MCF 10A (cell line): ENCODE results near the gene C1QL1. TPM values are rescaled to one million over a fixed set of nuclear protein-coding genes. Genes with fewer than 3 reads are reported as not detected.

Experiments
- BruUV-seq: library from RNA; stranded (reverse); fragments of 400-500 nt; replicated peaks from 2 replicates; lab custom pipeline; 2021; lab: Mats Ljungman, UMichigan
- CTCF ChIA-PET: fragments of 300-600 bp; sonication (Branson Sonifier 250); formaldehyde crosslinking; extraction: SDS; loops from one replicate; lab custom pipeline; 2021; ENCODE audit warnings: antibody characterized with exemption, inconsistent platforms; lab: Yijun Ruan, JAX
- POLR2A ChIA-PET: fragments of 300-600, 350-650 bp; sonication (Branson Sonifier 250); formaldehyde crosslinking; extraction: SDS; loops from one replicate; lab custom pipeline; 2020; ENCODE audit warnings: antibody characterized with exemption, inconsistent platforms; lab: Yijun Ruan, JAX
- DNase-seq: peaks from one replicate; pipeline ENCODE4 v3.0.0-alpha.2; 2018; ENCODE audit not compliant: unreplicated experiment
- H3K27ac Mint-ChIP-seq: one replicate; pipeline ENCODE4 v1.8.0; 2022; ENCODE audit warnings: mild to moderate bottlenecking, low read depth, mixed read lengths; ENCODE audit not compliant: unreplicated experiment
- H3K27me3 Mint-ChIP-seq: one replicate; pipeline ENCODE4 v1.8.0; 2022; ENCODE audit warnings: mixed read lengths; ENCODE audit not compliant: insufficient read depth, unreplicated experiment
- H3K36me3 Mint-ChIP-seq: one replicate; pipeline ENCODE4 v1.8.0; 2022; ENCODE audit warnings: mild to moderate bottlenecking, moderate library complexity, mixed read lengths; ENCODE audit not compliant: insufficient read depth, unreplicated experiment
- H3K4me1 Mint-ChIP-seq: one replicate; pipeline ENCODE4 v1.8.0; 2022; ENCODE audit warnings: mixed read lengths; ENCODE audit not compliant: insufficient read depth, unreplicated experiment
- H3K4me3 Mint-ChIP-seq: one replicate; pipeline ENCODE4 v1.8.0; 2022; ENCODE audit warnings: mild to moderate bottlenecking, moderate library complexity, mixed read lengths; ENCODE audit not compliant: unreplicated experiment
- H3K9me3 Mint-ChIP-seq: one replicate; pipeline ENCODE4 v1.8.0; 2022; ENCODE audit warnings: mixed read lengths; ENCODE audit not compliant: unreplicated experiment
- CTCF ChIP-seq: fragments of 200-600 bp; IDR thresholded peaks from one replicate; pipeline ENCODE4 v1.8.0; 2022; ENCODE audit warnings: antibody characterized with exemption, mild to moderate bottlenecking; ENCODE audit not compliant: unreplicated experiment
- intact Hi-C: fragments of 100-400 bp; cut with micrococcal nuclease; formaldehyde crosslinking; loops from 2 replicates; pipeline ENCODE4 v1.14.1; 2022
- microRNA-seq: library from miRNA; unstranded; fragments of <30 nt; microRNA quantifications from one replicate; pipeline ENCODE4 v1.2.0, GENCODE V29; 2022
- total RNA-seq: library from RNA; stranded (reverse); gene quantifications from 2 replicates; pipeline ENCODE4 v1.2.3, GENCODE V29; 2022

C1QL1 gene
- total RNA-seq, 1 experiment from 2014 or later = 0.96 TPM

DNA sequence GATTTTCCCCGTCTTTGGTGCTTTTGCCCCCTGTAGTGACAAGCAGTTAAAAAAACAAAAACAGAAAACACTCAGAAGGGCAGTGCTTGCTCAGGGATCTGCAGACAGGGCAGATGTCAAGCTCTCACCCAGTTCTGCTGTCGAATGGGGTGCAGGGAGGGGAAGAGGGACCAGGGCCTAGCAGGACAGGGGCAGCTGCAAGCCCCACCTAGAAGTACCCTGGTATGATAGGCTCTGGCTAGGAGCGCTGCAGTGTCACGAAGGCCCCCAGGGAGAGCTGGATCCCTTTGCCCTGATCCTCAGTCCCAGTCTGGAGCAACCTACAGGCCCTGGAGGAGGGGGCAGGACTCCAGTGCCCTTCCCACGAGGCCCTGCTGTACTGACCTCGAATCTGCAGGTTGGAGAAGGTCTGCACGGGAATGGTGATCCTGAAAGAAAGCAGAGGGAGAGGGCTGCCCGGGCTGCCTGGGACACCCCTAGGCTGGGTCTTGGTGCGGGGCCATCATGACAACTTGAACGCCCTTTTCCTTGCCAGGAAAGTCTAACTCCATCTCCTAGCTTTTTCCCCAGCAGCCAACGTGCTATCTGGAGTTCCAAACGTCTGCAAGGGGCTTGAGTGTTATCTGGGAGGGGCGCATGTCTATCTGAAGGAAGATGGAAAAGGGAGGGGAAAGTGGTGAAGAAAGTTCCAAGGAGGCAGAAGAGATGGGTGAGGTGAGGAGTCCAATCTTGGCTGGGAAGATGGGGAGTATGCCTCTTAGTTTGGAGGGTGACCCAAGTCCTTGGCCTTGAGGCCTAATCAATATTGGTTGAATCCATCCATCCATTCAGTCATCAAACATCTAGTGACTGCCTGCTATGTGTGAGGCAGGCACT, 57.6 kb downstream of the C1QL1 start:
- Mint-ChIP-seq H3K27ac (no peak overlapping the region), H3K27me3 (no peaks in the 10 kb centered on the region), H3K36me3 (no peaks in the 10 kb centered on the region), H3K4me1 (peaks cover 27% of the 10 kb centered on the region), H3K9me3 (no peaks in the 10 kb centered on the region), H3K4me3 (no peak overlapping the region)
- no TSS peak for BruUV-seq
- POLR2A ChIA-PET = interaction anchor here (0.6 to 3.3 kb wide), 5 partner anchors 11 to 215 kb away, joined by 3 to 21 read pairs (median 5); partner anchors contain the start of genes EFTUD2 and NMT1
- intact Hi-C loops = no loop called here
- no peak for TF ChIP-seq CTCF
- DNase-seq = no peak
- CTCF ChIA-PET = interaction anchor here (0.6 to 2.5 kb wide), 7 partner anchors 8 to 225 kb away, joined by 3 to 17 read pairs (median 4); partner anchors contain the start of gene ACBD4

Small RNA genes lying within 50 kb of the gene (microRNA-seq; reads per million reads assigned to microRNA genes)
- 3.4 reads per million, percentile 25 among the genes with 10 or more reads in this experiment for gene MIR6783

Other genes with a start within 250 kb of the C1QL1 start
- gene ADAM11, start 209.3 kb downstream of the C1QL1 start, total RNA-seq = 0.16 and 0.56 TPM in 2 replicates
- gene GJC1, start 138.0 kb downstream of the C1QL1 start, total RNA-seq = 6.9 and 7.9 TPM in 2 replicates
- not detected in 2 replicates for gene HIGD1B, start 120.4 kb downstream of the C1QL1 start, total RNA-seq
- gene EFTUD2, start 68.9 kb downstream of the C1QL1 start, total RNA-seq = 119 and 125 TPM in 2 replicates
- not detected in 2 replicates for gene GFAP, start 52.8 kb downstream of the C1QL1 start, total RNA-seq
- gene KIF18B, start 20.5 kb downstream of the C1QL1 start, total RNA-seq = 11.2 and 17.5 TPM in 2 replicates
- 23.1 and 23.3 TPM in 2 replicates for gene DCAKD, start 83.3 kb upstream of the C1QL1 start, total RNA-seq
- gene NMT1, start 93.0 kb upstream of the C1QL1 start, total RNA-seq = 85.3 and 89.7 TPM in 2 replicates
- gene PLCD3, start 164.2 kb upstream of the C1QL1 start, total RNA-seq = 54.5 and 69.7 TPM in 2 replicates
- 7.2 and 7.8 TPM in 2 replicates for gene ACBD4, start 167.4 kb upstream of the C1QL1 start, total RNA-seq
- 22.5 and 26.7 TPM in 2 replicates for gene HEXIM1, start 180.2 kb upstream of the C1QL1 start, total RNA-seq
- gene HEXIM2, start 193.6 kb upstream of the C1QL1 start, total RNA-seq = 5.1 and 7.7 TPM in 2 replicates